PFSK-1 (cell line): ENCODE results near the gene RMP24.

ENCODE experiments used
- POLR2AphosphoS5 ChIP-seq: IDR thresholded peaks from 2 replicates; pipeline ENCODE4 v1.6.1; 2012; ENCODE audit warnings: low read depth, mild to moderate bottlenecking, control low read depth, low read length, moderate library complexity
- REST ChIP-seq, 2 experiments: IDR thresholded peaks; 2 replicates each; pipeline versions ENCODE4 v1.6.1 to v1.8.0; 2011 to 2012; ENCODE audit warnings: low read depth in 2 of 2, low read length in 2 of 2, control low read depth in 1 of 2, inconsistent platforms in 1 of 2, mild to moderate bottlenecking in 1 of 2, moderate library complexity in 1 of 2; ENCODE audit not compliant: insufficient read depth in 1 of 2
- TAF1 ChIP-seq: IDR thresholded peaks from 2 replicates; pipeline ENCODE4 v1.6.1; 2012; ENCODE audit warnings: low read length, control low read depth, borderline replicate concordance; ENCODE audit not compliant: insufficient read depth

GRCh38 chr18:35964319-35964718 lies 8.2 kb upstream of the RMP24 start:
- no peak for TF ChIP-seq REST (IDR thresholded peaks at IDR 0.05; ENCODE audit: insufficient read depth in 1 of 2, low read depth in 2 of 2, low read length in 2 of 2)
- no peak for TF ChIP-seq TAF1
- no peak for TF ChIP-seq POLR2AphosphoS5
